Stomach (tissue), 9 donors: Measurements from ENCODE around the gene VEGFC. TPM values are rescaled to one million over a fixed set of nuclear protein-coding genes. Genes with fewer than 3 reads are reported as not detected.

ENCODE experiments used
- DNase-seq, 2 donors: peaks; one replicate each; pipeline versions ENCODE4 v3.0.0 to v3.0.0-alpha.2; 2013 to 2019
- H3K27ac ChIP-seq, 5 donors: fragments of 200-600 bp in 4 of 5; sonication (generic) in 4 of 5; one replicate each; pipeline ENCODE4 v1.5.1; 2013 to 2019; ENCODE audit warnings: mild to moderate bottlenecking in 1 of 5, moderate library complexity in 1 of 5
- H3K27me3 ChIP-seq, 3 donors: fragments of 200-600 bp; sonication (generic); one replicate each; pipeline ENCODE4 v1.5.1; 2017 to 2019; ENCODE audit warnings: mixed run types in 1 of 3
- H3K36me3 ChIP-seq, 4 donors: fragments of 200-600 bp; sonication (generic); 1 replicate in 3 of 4; 2 replicates in 1 of 4; pipeline ENCODE4 v1.5.1; 2016 to 2019
- H3K4me1 ChIP-seq, 4 donors: fragments of 200-600 bp; sonication (generic); one replicate each; pipeline ENCODE4 v1.5.1; 2016 to 2019
- H3K4me3 ChIP-seq, 4 donors: fragments of 200-600 bp; sonication (generic) in 3 of 4; one replicate each; pipeline ENCODE4 v1.5.1; 2016 to 2019; ENCODE audit warnings: mild to moderate bottlenecking in 1 of 4
- H3K9me3 ChIP-seq, 4 donors: fragments of 200-600 bp; sonication (generic); one replicate each; pipeline ENCODE4 v1.5.1; 2016 to 2019
- EP300 ChIP-seq: sonication (generic); formaldehyde crosslinking; IDR thresholded peaks from one replicate; pipeline ENCODE4 v1.6.1; 2017; ENCODE audit warnings: antibody characterized with exemption
- POLR2A ChIP-seq, 4 donors: fragments of 450-650 bp; IDR thresholded peaks; one replicate each; pipeline ENCODE4 v1.6.1; 2016; ENCODE audit warnings: antibody characterized with exemption in 4 of 4, control low read depth in 2 of 4, mild to moderate bottlenecking in 1 of 4, moderate library complexity in 1 of 4
- POLR2AphosphoS5 ChIP-seq, 3 donors: sonication (generic); formaldehyde crosslinking; IDR thresholded peaks; one replicate each; pipeline ENCODE4 v1.6.1; 2016; ENCODE audit warnings: antibody characterized with exemption in 3 of 3
- WGBS, 5 donors: extraction: QIAGEN DNeasy Blood & Tissue Kit in 3 of 5; methylation state at CpG; one replicate each; pipeline versions ENCODE4 v1.1.5 to v1.1.7; 2013 to 2018; 5-methylcytosine and 5-hydroxymethylcytosine counted together
- intact Hi-C: fragments of 100-400 bp; cut with DNase I; formaldehyde crosslinking; loops from one replicate; pipeline ENCODE4 v1.15.1; 2023; ENCODE audit warnings: low total_unique reads
- polyA plus RNA-seq, 3 donors: library from polyadenylated mRNA; stranded (reverse); fragments of 200-250 nt; gene quantifications; one replicate each; pipeline ENCODE4 v1.2.3, GENCODE V29; 2013
- total RNA-seq, 5 donors: library from RNA; depleted of rRNA; stranded (reverse); fragments of >200 nt; gene quantifications; one replicate each; pipeline versions ENCODE4 v1.1.0 to v1.2.3, GENCODE V29; 2014 to 2016
- TF ChIP-seq, protein P1 (sequence below), 7 experiments: fragments of 450-650 bp in 4 of 7; fragments of 200-600 bp in 3 of 7; sonication (generic) in 3 of 7; IDR thresholded peaks; one replicate each; pipeline ENCODE4 v1.5.1; 2016 to 2019; ENCODE audit warnings: antibody characterized with exemption in 7 of 7, control low read depth in 2 of 7, mild to moderate bottlenecking in 1 of 7
- donor health status: healthy with polysubstance abuse.
- donor health status: Bipolar disorder and iron deficiency.
- donor health status: healthy.

Gene VEGFC
- total and polyA plus RNA-seq, 8 donors, result 0.45 to 6.4 (median 1.3) TPM; not detected in 2

DNA sequence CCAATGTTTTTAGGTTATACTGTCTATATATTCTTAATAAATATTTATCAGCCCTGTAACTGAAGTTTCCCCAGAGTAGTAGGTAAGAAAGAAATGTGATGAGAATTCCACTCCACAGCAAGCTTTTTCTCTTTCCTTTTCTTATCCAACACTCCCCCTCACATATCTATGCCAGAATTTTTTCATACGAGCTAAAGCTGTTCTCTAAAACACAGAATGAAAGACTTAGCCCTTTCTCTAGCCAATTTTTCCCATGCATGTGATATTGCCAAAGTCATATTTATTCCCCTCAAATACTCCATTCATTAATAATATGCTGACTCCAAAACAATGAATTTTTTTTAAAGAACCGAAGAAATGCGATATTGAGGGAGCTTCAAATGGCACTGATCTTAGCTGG, 32.3 kb downstream of the VEGFC start:
- Histone ChIP-seq H3K27ac (no peak overlapping the region), H3K4me1 (no peaks in the 10 kb centered on the region), H3K9me3 (no peaks in the 10 kb centered on the region), H3K36me3 (no peaks in the 10 kb centered on the region), H3K4me3 (no peak overlapping the region), H3K27me3 (no peaks in the 10 kb centered on the region)
- intact Hi-C loops, result no loop called here
- WGBS, 5 donors, result 65 to 85% (median 81%) methylated on average over 3 of the region's 3 CpGs
- TF ChIP-seq POLR2A (IDR thresholded peaks at IDR 0.05) (no peak), POLR2AphosphoS5 (IDR thresholded peaks at IDR 0.05) (no peak), EP300 (no peak)
- TF ChIP-seq, protein P1, sequence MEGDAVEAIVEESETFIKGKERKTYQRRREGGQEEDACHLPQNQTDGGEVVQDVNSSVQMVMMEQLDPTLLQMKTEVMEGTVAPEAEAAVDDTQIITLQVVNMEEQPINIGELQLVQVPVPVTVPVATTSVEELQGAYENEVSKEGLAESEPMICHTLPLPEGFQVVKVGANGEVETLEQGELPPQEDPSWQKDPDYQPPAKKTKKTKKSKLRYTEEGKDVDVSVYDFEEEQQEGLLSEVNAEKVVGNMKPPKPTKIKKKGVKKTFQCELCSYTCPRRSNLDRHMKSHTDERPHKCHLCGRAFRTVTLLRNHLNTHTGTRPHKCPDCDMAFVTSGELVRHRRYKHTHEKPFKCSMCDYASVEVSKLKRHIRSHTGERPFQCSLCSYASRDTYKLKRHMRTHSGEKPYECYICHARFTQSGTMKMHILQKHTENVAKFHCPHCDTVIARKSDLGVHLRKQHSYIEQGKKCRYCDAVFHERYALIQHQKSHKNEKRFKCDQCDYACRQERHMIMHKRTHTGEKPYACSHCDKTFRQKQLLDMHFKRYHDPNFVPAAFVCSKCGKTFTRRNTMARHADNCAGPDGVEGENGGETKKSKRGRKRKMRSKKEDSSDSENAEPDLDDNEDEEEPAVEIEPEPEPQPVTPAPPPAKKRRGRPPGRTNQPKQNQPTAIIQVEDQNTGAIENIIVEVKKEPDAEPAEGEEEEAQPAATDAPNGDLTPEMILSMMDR (IDR thresholded peaks at IDR 0.05), result no peak
- peak in 1 of 2 donors; percentile 44 for DNase-seq

DNA sequence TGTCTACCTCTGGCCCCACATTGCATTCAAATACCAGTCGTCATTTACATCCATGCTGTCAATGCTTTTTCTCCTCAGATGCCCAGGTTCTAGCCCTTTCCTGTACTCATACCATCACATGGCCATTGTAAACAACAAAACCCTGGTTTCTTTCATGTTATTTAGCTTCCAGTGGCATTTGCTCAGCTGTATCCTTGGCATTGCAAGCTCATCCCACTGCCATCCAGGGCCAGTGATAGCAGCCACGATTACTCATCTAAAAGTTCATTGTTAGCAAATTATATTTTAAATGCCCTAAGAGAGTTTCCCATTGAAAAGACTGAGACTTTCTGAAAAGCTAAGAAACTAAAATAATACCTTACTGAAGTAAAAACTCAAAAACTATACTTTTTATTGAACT, 34.0 kb downstream of the VEGFC start:
- Histone ChIP-seq H3K36me3 (no peaks in the 10 kb centered on the region), H3K4me1 (no peaks in the 10 kb centered on the region), H3K27ac (no peak overlapping the region), H3K4me3 (no peak overlapping the region), H3K27me3 (no peaks in the 10 kb centered on the region), H3K9me3 (no peaks in the 10 kb centered on the region)
- no peak for DNase-seq
- intact Hi-C loops, result no loop called here
- 72 to 82% (median 77%) methylated on average over 2 of the region's 2 CpGs for WGBS, 5 donors
- no peak for TF ChIP-seq EP300
- TF ChIP-seq, protein P1 (IDR thresholded peaks at IDR 0.05), result no peak
- TF ChIP-seq POLR2AphosphoS5 (IDR thresholded peaks at IDR 0.05), result no peak
- TF ChIP-seq POLR2A (IDR thresholded peaks at IDR 0.05), result no peak

DNA sequence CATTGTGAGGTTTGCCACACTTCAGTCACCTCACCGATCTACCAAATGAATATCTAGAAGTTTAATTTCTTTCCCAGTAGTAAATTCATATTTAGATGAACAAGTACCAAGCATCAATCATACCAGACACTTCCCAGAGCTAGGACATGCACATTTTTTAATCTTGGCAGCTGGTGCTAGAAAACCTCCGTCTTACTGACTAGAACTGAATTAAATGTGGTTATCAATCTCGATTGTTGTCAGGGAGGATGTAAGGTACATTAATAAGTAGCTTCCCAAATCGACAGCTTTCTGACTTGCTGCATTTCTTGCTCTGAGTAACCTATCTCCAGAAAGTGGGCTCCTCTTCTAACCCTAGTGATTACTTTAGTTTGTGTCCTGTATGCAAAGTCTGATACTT, 34.4 kb downstream of the VEGFC start:
- Histone ChIP-seq H3K4me1 (no peaks in the 10 kb centered on the region), H3K27ac (no peak overlapping the region), H3K4me3 (no peak overlapping the region), H3K9me3 (no peaks in the 10 kb centered on the region), H3K36me3 (no peaks in the 10 kb centered on the region), H3K27me3 (no peaks in the 10 kb centered on the region)
- DNase-seq, result no peak
- TF ChIP-seq POLR2AphosphoS5 (IDR thresholded peaks at IDR 0.05) (no peak), POLR2A (IDR thresholded peaks at IDR 0.05) (no peak), EP300 (no peak)
- TF ChIP-seq, protein P1 (IDR thresholded peaks at IDR 0.05), result no peak
- 81 to 87% (median 86%) methylated on average over 4 of the region's 4 CpGs for WGBS, 5 donors
- intact Hi-C loops, result no loop called here

DNA sequence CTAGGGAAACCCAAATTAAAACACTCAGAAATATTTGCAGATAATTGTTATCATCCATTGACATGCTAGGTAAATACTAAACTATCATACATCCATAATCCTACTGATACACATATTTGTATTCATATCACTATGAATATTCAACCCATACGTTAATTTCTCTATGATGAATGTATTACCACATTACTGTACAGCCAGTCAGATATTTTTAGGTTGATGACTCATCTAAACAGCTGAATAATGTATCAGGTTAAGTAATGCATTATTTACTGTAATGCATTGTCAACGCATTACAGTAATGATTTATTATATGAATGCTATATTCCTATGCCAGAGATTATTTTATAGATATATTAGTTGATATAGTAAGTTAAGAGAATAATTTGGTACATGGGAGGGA, 37.1 kb downstream of the VEGFC start:
- Histone ChIP-seq H3K27me3 (no peaks in the 10 kb centered on the region), H3K27ac (no peak overlapping the region), H3K4me3 (no peak overlapping the region), H3K36me3 (no peaks in the 10 kb centered on the region), H3K4me1 (no peaks in the 10 kb centered on the region), H3K9me3 (no peaks in the 10 kb centered on the region)
- intact Hi-C loops, result no loop called here
- TF ChIP-seq POLR2AphosphoS5 (IDR thresholded peaks at IDR 0.05) (no peak), POLR2A (IDR thresholded peaks at IDR 0.05) (no peak), EP300 (no peak)
- TF ChIP-seq, protein P1 (IDR thresholded peaks at IDR 0.05), result no peak
- no peak for DNase-seq
- WGBS, 5 donors, result 63 to 80% (median 66%) methylated on average over 2 of the region's 2 CpGs
